ENCODE data around the gene CWC22.

GRCh38 chr2:179991344-179991743, 15.8 kb downstream of the CWC22 start:
- no peak for TF ChIP-seq POLR2A (IDR thresholded peaks at IDR 0.05)
- TF ChIP-seq CTCF (IDR thresholded peaks at IDR 0.05): no peak
